Neural cell (in vitro differentiated cells): ENCODE measurements around the gene CBS.
"Not testable (repeated sequence)": the region's sequence is repeated elsewhere in the genome, so short reads cannot be mapped to it uniquely, and the experiment has no call there.

Experiments
- CTCF ChIP-seq: fragments of 450-650 bp; IDR thresholded peaks from 2 replicates; pipeline ENCODE4 v1.5.1; 2014; ENCODE audit warnings: antibody characterized with exemption, mild to moderate bottlenecking, moderate library complexity; ENCODE audit not compliant: poor library complexity, severe bottlenecking
- SMC3 ChIP-seq: fragments of 450-650 bp; conservative IDR thresholded peaks from 2 replicates; pipeline ENCODE4 v1.6.1; 2014; ENCODE audit warnings: antibody characterized with exemption, mild to moderate bottlenecking, moderate library complexity; ENCODE audit not compliant: poor library complexity
- TAF1 ChIP-seq: IDR thresholded peaks from 2 replicates; pipeline ENCODE4 v1.6.1; 2012; ENCODE audit warnings: low read depth

GRCh38 chr21:43066690-43067089, 8.9 kb downstream of the CBS start:
- TF ChIP-seq CTCF, SMC3, TAF1: not testable (repeated sequence)
